Thymus (tissue), 11 donors: ENCODE results near the gene OIP5. TPM values are rescaled to one million over a fixed set of nuclear protein-coding genes. Genes with fewer than 3 reads are reported as not detected.
A peak's percentile ranks its signal among the peaks of the same experiment; 100 is the strongest.
"Not testable (repeated sequence)": the region's sequence is repeated elsewhere in the genome, so short reads cannot be mapped to it uniquely, and the experiment has no call there.

ENCODE experiments used
- DNase-seq, 9 donors: peaks; one replicate each; pipeline ENCODE4 v3.0.0-alpha.2; 2013; ENCODE audit warnings: low spot score in 9 of 9, low read depth in 6 of 9, missing footprints in 1 of 9
- H3K27ac ChIP-seq, 2 donors: one replicate each; pipeline ENCODE4 v1.5.1; 2013; ENCODE audit warnings: control low read depth in 1 of 2, low read depth in 1 of 2, low read length in 1 of 2, mild to moderate bottlenecking in 1 of 2, moderate library complexity in 1 of 2
- H3K27me3 ChIP-seq, 2 donors: one replicate each; pipeline ENCODE4 v1.5.1; 2013; ENCODE audit warnings: low read length in 1 of 2; ENCODE audit not compliant: control insufficient read depth in 2 of 2, insufficient read depth in 1 of 2
- H3K36me3 ChIP-seq, 2 donors: one replicate each; pipeline ENCODE4 v1.5.1; 2013; ENCODE audit warnings: low read length in 1 of 2, mild to moderate bottlenecking in 1 of 2, moderate library complexity in 1 of 2; ENCODE audit not compliant: control insufficient read depth in 2 of 2, insufficient read depth in 2 of 2
- H3K4me1 ChIP-seq, 2 donors: one replicate each; pipeline ENCODE4 v1.5.1; 2013; ENCODE audit warnings: low read length in 2 of 2; ENCODE audit not compliant: control insufficient read depth in 2 of 2, insufficient read depth in 2 of 2
- H3K4me3 ChIP-seq, 2 donors: one replicate each; pipeline ENCODE4 v1.5.1; 2013; ENCODE audit warnings: low read length in 2 of 2, control low read depth in 1 of 2, mild to moderate bottlenecking in 1 of 2
- H3K9me3 ChIP-seq, 2 donors: one replicate each; pipeline ENCODE4 v1.5.1; 2013; ENCODE audit warnings: low read length in 1 of 2, mild to moderate bottlenecking in 1 of 2; ENCODE audit not compliant: control insufficient read depth in 2 of 2, insufficient read depth in 1 of 2
- WGBS: extraction: QIAGEN DNeasy Blood & Tissue Kit; methylation state at CpG from one replicate; pipeline ENCODE4 v1.1.7; 2013; 5-methylcytosine and 5-hydroxymethylcytosine counted together
- polyA plus RNA-seq: library from polyadenylated mRNA; stranded (reverse); fragments of 200-250 nt; gene quantifications from one replicate; pipeline ENCODE4 v1.2.3, GENCODE V29; 2013
- total RNA-seq: library from RNA; stranded (reverse); fragments of 120-200 nt; gene quantifications from one replicate; pipeline ENCODE4 v1.2.4, GENCODE V29; 2013
- donor health status: healthy.

Gene OIP5
- total and polyA plus RNA-seq, 2 donors, result 2.4 to 19.5 TPM

DNA sequence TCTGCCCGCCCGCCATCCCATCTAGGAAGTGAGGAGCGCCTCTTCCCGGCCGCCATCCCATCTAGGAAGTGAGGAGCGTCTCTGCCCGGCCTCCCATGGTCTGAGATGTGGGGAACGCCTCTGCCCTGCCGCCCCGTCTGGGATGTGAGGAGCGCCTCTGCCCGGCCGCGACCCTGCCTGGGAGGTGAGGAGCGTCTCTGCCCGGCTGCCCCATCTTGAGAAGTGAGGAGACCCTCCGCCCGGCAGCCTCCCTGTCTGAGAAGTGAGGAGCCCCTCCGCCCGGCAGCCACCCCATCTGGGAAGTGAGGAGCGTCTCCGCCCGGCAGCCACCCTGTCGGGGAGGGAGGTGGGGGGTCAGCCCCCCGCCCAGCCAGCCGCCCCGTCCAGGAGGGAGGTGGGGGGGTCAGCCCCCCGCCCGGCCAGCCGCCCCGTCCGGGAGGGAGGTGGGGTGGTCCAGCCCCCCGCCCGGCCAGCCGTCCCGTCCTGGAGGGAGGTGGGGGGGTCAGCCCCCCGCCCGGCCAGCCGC lies 11.5 kb downstream of the OIP5 start:
- H3K36me3 ChIP-seq, result peaks cover 11 to 15% of the 10 kb centered on the region in 2 donors
- H3K4me3 ChIP-seq, H3K9me3 ChIP-seq, DNase-seq, H3K27ac ChIP-seq, H3K4me1 ChIP-seq, H3K27me3 ChIP-seq: not testable (repeated sequence)
- 99% methylated on average over 37 of the region's 39 CpGs for WGBS

DNA sequence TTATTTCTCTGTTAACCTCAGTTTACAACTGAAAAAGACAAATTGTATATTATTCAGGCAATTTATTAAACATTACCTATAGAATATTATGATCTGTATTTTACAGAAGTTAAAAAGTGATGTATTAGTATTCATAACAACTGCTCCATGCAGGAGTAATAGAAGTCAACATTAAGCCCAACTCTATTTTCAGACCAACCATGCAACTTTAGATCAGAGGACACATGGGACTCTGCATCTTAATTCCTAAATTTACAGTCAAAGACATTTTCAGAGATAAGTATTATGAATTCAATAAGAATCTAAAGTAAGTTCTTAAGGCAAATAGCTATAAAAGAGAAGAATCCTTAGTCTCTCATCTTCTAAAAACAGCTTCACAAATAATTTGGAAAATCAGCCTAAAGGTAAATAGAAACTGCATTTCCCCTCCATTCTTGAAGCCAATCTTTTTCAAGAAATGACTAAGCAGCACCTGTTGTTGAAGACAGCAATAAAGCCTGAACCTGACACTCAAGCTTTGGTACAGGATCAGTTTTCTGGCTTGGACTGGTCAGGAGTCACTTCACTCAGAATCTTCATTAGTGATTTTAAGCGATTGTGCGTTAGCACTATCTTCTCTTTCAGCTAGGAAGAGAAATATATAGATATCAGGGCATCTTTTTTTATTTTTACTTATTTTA lies 23.0 kb downstream of the OIP5 start:
- H3K27ac ChIP-seq, result no peak overlapping the region
- no peaks in the 10 kb centered on the region for H3K4me1 ChIP-seq
- H3K27me3 ChIP-seq, result no peaks in the 10 kb centered on the region
- no peaks in the 10 kb centered on the region for H3K9me3 ChIP-seq
- H3K4me3 ChIP-seq, result no peak overlapping the region
- WGBS, result 93% methylated on average over 2 of the region's 2 CpGs
- no peak for DNase-seq
- H3K36me3 ChIP-seq, result peaks cover 11 to 42% of the 10 kb centered on the region in 2 donors

DNA sequence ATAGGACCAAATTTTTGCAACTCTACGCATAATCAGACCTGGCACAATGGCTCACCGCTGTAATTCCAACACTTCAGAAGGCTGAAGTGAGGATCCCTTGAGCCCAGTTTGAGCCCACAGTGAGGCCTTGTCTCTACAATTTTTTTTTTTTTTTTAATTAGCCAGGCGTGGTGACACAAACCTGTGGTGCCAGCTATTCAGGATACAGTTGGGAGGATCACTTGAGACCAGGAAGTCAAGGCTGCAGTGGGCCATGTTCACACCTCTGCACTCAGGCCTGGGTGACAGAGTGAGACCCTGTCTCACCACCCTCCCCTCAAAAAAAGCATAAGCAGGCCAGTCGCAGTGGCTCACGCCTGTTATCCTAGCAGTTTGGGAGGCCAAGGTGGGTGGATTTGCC lies 24.7 kb downstream of the OIP5 start:
- no peaks in the 10 kb centered on the region for H3K27me3 ChIP-seq
- H3K27ac ChIP-seq, result no peak overlapping the region
- DNase-seq, result no peak
- WGBS, result 96% methylated on average over 5 of the region's 5 CpGs
- H3K36me3 ChIP-seq, result peaks cover 5 to 35% of the 10 kb centered on the region in 2 donors
- no peaks in the 10 kb centered on the region for H3K9me3 ChIP-seq
- H3K4me1 ChIP-seq, result no peaks in the 10 kb centered on the region
- H3K4me3 ChIP-seq, result no peak overlapping the region

DNA sequence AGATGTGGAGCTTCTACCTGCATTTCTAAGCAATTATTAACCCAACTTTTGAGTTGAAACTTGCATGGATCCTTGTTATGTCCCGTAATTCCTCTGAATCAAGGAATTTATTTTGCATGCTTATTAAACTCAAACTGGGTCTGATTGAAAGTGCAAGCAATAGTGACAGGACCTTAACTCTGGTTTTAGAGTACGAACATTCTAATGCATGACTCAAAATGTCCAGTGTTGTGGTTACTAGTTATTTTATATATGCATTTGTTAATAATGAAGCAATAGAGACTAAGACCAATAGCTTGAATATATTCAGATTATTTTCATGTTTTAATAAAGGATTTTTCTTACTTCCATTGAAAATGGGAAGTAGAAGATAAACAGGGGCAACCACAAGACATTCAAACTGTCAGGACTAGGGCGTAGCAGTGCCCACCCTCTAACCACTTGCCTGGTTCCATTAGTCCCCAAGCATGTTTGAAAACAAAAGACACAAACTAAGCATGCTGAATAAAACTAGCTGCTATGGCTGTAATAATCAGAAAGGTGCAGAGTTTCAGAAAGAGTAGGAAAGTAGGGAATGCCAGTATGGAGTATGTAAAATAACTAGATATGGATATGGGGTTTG lies 28.1 kb downstream of the OIP5 start:
- no peak for DNase-seq
- 84% methylated on average over 3 of the region's 3 CpGs for WGBS
- Histone ChIP-seq H3K4me3 (no peak overlapping the region), H3K27me3 (no peaks in the 10 kb centered on the region), H3K36me3 (peaks cover 5 to 28% of the 10 kb centered on the region in 2 donors), H3K27ac (no peak overlapping the region), H3K9me3 (no peaks in the 10 kb centered on the region), H3K4me1 (no peaks in the 10 kb centered on the region)

DNA sequence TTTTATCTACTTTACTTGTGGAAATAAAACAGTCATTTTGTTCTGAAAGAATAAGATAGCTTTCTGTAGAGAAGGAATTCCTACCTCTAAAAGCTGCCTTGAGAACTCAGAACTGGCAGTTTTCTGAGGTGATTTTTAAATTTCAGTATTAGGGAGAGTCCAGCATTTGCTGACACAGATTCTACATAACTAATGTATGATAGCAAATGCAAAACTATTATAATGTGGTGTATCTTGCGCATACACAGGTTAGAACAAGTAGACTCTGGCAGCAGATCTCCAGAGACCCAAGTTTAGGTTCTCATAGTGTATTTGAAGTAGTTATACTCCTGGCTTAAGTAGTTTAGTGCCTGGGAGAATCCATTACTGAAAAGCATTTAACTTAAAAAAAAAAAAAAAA lies 30.8 kb downstream of the OIP5 start:
- Histone ChIP-seq H3K4me1 (no peaks in the 10 kb centered on the region), H3K36me3 (peaks cover 14 to 40% of the 10 kb centered on the region in 2 donors), H3K9me3 (no peaks in the 10 kb centered on the region), H3K4me3 (no peak overlapping the region), H3K27ac (no peak overlapping the region), H3K27me3 (no peaks in the 10 kb centered on the region)
- 100% methylated on average over 1 of the region's 1 CpG for WGBS
- DNase-seq, result no peak

DNA sequence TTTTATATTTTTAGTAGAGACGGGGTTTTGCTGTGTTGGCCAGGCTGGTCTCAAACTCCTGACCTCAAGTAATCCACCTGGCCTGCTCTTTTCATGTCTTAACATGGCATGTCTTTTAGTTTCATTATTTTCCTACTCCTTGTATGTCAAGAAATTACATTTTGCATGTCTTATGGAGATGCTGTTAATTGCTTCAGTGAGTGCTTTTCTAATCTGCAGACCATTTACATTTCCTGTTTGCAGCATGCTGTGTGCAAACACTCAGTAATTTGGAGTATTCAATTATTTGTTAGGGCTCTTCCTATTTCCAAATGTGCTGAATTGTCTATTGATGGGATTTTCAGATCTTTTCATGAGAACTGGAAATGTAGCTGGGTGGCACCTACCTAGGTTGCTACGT lies 31.3 kb downstream of the OIP5 start:
- not testable (repeated sequence) for H3K27ac ChIP-seq, DNase-seq, H3K4me1 ChIP-seq, H3K4me3 ChIP-seq, H3K27me3 ChIP-seq, H3K9me3 ChIP-seq
- H3K36me3 ChIP-seq, result peaks cover 14 to 36% of the 10 kb centered on the region in 2 donors
- WGBS, result 98% methylated on average over 2 of the region's 2 CpGs

DNA sequence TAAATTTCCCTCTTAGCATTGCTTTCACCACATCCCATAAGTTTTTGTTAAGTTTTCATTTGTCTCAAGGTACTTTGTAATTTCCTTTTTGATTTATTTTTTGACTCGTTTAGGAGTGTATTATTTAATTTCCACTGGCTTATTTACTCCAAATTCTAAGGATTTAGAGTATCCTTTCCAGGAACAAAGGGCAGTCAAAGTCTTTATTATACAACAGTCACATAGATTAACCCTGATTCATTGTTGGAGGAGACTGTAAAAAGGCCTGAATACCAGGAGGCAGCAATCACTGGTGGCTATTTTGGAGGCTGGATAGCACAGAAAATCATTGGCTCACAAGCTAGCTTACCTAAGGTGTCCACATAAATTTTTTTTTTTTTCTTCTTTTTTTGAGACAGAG lies 39.9 kb downstream of the OIP5 start:
- DNase-seq, result no peak
- Histone ChIP-seq H3K4me1 (peaks cover 0 to 4% of the 10 kb centered on the region in 2 donors), H3K4me3 (no peak overlapping the region), H3K9me3 (no peaks in the 10 kb centered on the region), H3K27ac (no peak overlapping the region), H3K27me3 (no peaks in the 10 kb centered on the region), H3K36me3 (peaks cover 36 to 52% of the 10 kb centered on the region in 2 donors)
- 95% methylated on average over 1 of the region's 1 CpG for WGBS

DNA sequence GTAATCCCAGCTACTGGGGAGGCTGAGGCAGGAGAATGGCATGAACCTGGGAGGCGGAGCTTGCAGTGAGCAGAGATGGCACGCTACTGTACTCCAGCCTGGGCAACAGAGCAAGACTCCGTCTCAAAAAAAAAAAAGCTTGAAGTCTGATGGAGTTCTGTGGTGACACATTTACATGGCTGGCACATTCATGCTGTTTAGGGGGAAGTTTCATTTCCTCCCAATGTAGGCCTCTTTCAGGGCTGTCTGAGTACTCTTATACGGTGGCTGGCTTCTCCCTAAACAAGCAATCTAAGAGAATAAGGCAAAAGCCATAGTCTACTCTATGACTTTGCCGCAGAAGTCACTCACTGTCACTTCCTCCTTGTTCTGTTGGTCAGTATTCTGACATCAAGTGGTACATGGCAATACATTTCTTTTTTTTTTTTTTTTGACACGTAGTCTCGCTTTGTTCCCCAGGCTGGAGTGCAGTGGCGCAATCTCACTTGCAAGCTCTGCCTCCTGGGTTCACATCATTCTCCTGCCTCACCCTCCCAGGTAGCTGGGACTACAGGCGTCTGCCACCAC lies 41.2 kb downstream of the OIP5 start:
- peaks cover 31 to 58% of the 10 kb centered on the region in 2 donors for H3K36me3 ChIP-seq
- H3K9me3 ChIP-seq, result no peaks in the 10 kb centered on the region
- H3K4me3 ChIP-seq, result no peak overlapping the region
- peak in 1 of 9 donors; percentile 19 for DNase-seq
- no peak overlapping the region for H3K27ac ChIP-seq
- peaks cover 0 to 4% of the 10 kb centered on the region in 2 donors for H3K4me1 ChIP-seq
- WGBS, result 88% methylated on average over 9 of the region's 9 CpGs
- H3K27me3 ChIP-seq, result no peaks in the 10 kb centered on the region

DNA sequence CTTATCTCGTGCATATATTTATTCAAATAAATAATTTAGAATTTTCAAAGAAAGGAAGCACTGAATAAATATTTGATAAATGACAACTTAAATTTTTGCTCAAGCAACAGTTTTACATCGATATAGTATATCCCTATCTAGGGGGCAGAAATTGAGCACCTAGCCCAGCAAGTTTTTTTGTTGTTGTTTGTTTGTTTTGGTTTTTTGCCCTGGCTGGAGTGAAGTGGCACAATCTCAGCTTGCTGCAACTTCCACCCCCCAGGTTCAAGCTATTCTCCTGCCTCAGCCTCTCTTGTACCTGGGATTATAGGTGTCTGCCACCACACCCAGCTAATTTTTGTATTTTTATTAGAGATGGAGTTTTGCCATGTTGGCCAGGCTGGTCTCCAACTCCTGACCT lies 42.4 kb downstream of the OIP5 start:
- Histone ChIP-seq H3K36me3 (peaks cover 31 to 62% of the 10 kb centered on the region in 2 donors), H3K4me1 (peaks cover 4 to 11% of the 10 kb centered on the region in 2 donors), H3K4me3 (no peak overlapping the region), H3K9me3 (no peaks in the 10 kb centered on the region), H3K27me3 (no peaks in the 10 kb centered on the region), H3K27ac (no peak overlapping the region)
- WGBS, result 95% methylated on average over 2 of the region's 2 CpGs
- DNase-seq, result no peak
